Ascending aorta (tissue), 2 donors: ENCODE results near the gene TRIM28. TPM values are rescaled to one million over a fixed set of nuclear protein-coding genes. Genes with fewer than 3 reads are reported as not detected.

Experiments
- DNase-seq, 2 donors: peaks; one replicate each; pipeline ENCODE4 v3.0.0-alpha.2; 2019; ENCODE audit warnings: low spot score in 2 of 2
- H3K27ac ChIP-seq, 2 donors: fragments of 200-600 bp; sonication (generic); one replicate each; pipeline ENCODE4 v1.5.1; 2016 to 2017; ENCODE audit warnings: mild to moderate bottlenecking in 1 of 2
- H3K27me3 ChIP-seq: fragments of 200-600 bp; sonication (generic); one replicate; pipeline ENCODE4 v1.5.1; 2017
- H3K36me3 ChIP-seq, 2 donors: fragments of 200-600 bp; sonication (generic); one replicate each; pipeline ENCODE4 v1.5.1; 2016
- H3K4me1 ChIP-seq, 2 donors: fragments of 200-600 bp; sonication (generic); one replicate each; pipeline ENCODE4 v1.5.1; 2016 to 2017; ENCODE audit warnings: mild to moderate bottlenecking in 1 of 2
- H3K4me3 ChIP-seq, 2 donors: fragments of 200-600 bp; sonication (generic); one replicate each; pipeline ENCODE4 v1.5.1; 2016 to 2017; ENCODE audit warnings: mild to moderate bottlenecking in 1 of 2
- H3K9me3 ChIP-seq, 2 donors: fragments of 200-600 bp; sonication (generic); one replicate each; pipeline ENCODE4 v1.5.1; 2016
- intact Hi-C: fragments of 100-400 bp; cut with DNase I; formaldehyde crosslinking; loops from one replicate; pipeline ENCODE4 v1.15.1; 2023
- total RNA-seq: library from RNA; depleted of rRNA; stranded (reverse); fragments of >200 nt; gene quantifications from one replicate; pipeline ENCODE4 v1.1.0, GENCODE V29; 2016
- TF ChIP-seq, protein P1 (sequence below), 3 experiments: fragments of 200-600 bp in 2 of 3; fragments of 450-650 bp in 1 of 3; sonication (generic) in 2 of 3; IDR thresholded peaks; one replicate each; pipeline ENCODE4 v1.5.1; 2016 to 2019; ENCODE audit warnings: antibody characterized with exemption in 3 of 3, mild to moderate bottlenecking in 1 of 3, moderate library complexity in 1 of 3

TRIM28 gene
- total RNA-seq: 222 TPM

DNA sequence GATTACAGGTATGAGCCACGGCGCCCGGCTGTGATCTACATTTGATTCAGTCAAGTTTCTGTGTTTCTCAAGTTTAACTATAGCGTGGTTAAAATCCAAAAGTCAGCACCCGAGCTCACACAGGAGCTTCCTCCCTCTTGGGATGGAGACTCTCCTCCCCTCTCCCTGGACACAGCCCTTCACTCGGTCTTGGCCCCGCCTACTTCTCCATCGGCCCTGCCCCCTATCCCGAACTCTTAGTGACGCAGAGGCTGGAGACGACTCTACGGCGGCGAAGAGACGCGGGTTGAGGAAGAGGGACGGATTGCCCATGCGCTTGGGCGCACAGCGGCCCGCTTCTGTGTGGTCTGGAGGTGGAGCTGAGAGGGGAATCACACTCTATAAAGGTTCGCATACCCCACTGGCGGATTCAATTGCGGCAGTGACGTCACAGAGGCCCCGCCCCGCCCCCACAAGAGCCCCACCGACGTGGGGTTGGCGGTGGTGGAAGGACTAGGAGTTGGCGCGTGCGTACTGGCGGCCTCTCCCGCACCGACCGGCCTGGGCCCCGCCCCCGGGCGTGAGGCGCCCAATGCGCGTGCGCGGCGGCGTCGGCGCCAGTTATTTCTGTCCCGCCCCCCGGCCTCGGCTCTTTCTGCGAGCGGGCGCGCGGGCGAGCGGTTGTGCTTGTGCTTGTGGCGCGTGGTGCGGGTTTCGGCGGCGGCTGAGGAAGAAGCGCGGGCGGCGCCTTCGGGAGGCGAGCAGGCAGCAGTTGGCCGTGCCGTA lies at the start of gene TRIM28:
TSS of gene TRIM28 (plus strand) at position 239 of the 765 bp plus-strand sequence. CDS start 694 bp downstream, outside the sequence.
- TF ChIP-seq, protein P1, sequence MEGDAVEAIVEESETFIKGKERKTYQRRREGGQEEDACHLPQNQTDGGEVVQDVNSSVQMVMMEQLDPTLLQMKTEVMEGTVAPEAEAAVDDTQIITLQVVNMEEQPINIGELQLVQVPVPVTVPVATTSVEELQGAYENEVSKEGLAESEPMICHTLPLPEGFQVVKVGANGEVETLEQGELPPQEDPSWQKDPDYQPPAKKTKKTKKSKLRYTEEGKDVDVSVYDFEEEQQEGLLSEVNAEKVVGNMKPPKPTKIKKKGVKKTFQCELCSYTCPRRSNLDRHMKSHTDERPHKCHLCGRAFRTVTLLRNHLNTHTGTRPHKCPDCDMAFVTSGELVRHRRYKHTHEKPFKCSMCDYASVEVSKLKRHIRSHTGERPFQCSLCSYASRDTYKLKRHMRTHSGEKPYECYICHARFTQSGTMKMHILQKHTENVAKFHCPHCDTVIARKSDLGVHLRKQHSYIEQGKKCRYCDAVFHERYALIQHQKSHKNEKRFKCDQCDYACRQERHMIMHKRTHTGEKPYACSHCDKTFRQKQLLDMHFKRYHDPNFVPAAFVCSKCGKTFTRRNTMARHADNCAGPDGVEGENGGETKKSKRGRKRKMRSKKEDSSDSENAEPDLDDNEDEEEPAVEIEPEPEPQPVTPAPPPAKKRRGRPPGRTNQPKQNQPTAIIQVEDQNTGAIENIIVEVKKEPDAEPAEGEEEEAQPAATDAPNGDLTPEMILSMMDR (IDR thresholded peaks at IDR 0.05): peak in 1 of 3 experiments; percentile 6

DNA sequence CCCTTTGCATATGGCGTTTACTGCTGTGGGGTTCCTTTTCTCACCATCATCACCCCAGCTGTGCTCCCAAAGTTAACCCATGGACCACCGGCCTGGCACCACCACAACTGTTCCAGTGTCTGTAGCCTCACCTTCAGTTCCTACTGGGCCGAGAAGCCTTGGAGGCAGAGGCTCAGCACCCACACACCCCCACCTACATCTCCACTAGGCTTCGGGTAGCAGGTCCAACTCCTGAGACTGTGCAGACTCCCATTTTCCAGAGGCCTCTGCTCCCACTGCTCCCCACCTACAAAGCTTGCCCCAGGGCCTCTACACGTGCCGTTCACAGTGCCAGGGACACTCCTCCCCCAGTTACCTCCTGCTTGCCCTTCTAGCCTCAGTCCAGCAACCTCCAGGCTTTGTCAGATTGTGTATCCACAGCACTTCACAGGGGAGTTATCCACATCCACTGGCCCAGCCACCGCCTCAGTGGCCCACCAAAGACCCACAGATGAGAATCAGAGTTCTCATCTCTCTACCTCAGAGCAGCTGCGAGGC lies 46.2 kb upstream of the TRIM28 start:
- Histone ChIP-seq H3K36me3 (no peaks in the 10 kb centered on the region), H3K4me3 (peak overlapping the region in 1 of 2 donors; percentile 64), H3K9me3 (no peaks in the 10 kb centered on the region), H3K4me1 (peaks cover 11 to 18% of the 10 kb centered on the region in 2 donors), H3K27ac (peak overlapping the region in 1 of 2 donors; percentile 56), H3K27me3 (no peaks in the 10 kb centered on the region)
- DNase-seq: no peak
- TF ChIP-seq, protein P1 (IDR thresholded peaks at IDR 0.05): no peak
- intact Hi-C loops: loop anchor here (2.0 kb wide), 1 partner anchor 97 kb away; no protein-coding TSS in a partner anchor

More for the DNA sequence above, at the start of gene TRIM28:
- peak; percentile 95 to 99 for DNase-seq
- H3K27ac ChIP-seq: peak within 1 kb of the TSS; percentile 90 to 94
- peak within 1 kb of the TSS; percentile 75 to 82 for H3K4me3 ChIP-seq
- peaks cover 19 to 24% of the 10 kb centered on the region in 2 donors for H3K36me3 ChIP-seq
- peaks cover 15 to 25% of the 10 kb centered on the region in 2 donors for H3K4me1 ChIP-seq
- no peaks in the 10 kb centered on the region for H3K9me3 ChIP-seq
- intact Hi-C loops: loop anchor here (1.0 kb wide), 4 partner anchors 10 to 45 kb away; partner anchors contain the start of genes MZF1 and ZBTB45
- no peaks in the 10 kb centered on the region for H3K27me3 ChIP-seq

DNA sequence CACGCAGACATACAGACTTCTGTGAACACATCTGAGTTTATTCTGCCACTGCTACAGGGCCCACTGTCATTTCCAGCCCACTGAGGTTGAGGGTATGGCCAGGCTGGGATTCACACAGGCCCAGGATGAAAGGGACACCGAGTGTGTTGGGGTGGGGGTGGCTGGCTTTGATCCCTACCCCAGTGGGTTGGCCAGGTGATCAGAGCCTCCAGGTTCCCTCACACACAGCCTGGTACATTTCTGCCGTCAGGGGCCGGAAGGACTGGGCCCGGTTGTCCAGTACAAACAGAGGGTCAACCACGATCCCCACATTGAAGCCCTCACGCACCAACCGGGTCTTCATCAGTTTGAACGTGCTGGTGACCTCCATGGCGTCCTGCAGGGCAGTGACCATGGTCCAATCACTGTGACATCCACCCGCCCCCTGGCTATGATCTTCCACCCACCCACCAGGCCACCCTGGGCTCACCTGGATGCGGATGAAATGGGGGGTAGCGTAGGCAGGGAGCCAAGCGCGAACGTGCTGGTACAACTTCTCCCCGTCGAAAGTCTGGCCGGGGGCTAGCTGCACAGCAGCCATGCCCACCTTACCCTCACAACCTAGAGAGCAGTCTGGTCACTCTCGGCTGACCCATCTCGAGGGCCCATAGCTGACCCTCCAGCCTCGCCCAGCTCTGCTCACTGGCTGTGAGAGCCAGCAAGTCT lies 45.4 kb upstream of the TRIM28 start:
- H3K9me3 ChIP-seq: no peaks in the 10 kb centered on the region
- peak overlapping the region; percentile 56 to 76 for H3K27ac ChIP-seq
- no peak for DNase-seq
- H3K4me3 ChIP-seq: peak overlapping the region; percentile 60 to 64
- peaks cover 11 to 18% of the 10 kb centered on the region in 2 donors for H3K4me1 ChIP-seq
- intact Hi-C loops: loop anchor here (1.0 to 2.0 kb wide), 7 partner anchors 21 to 98 kb away; partner anchors contain the start of genes TRIM28, ZBTB45, ZNF324B and ZNF446
- TF ChIP-seq, protein P1 (IDR thresholded peaks at IDR 0.05): no peak
- H3K36me3 ChIP-seq: no peaks in the 10 kb centered on the region
- H3K27me3 ChIP-seq: no peaks in the 10 kb centered on the region

DNA sequence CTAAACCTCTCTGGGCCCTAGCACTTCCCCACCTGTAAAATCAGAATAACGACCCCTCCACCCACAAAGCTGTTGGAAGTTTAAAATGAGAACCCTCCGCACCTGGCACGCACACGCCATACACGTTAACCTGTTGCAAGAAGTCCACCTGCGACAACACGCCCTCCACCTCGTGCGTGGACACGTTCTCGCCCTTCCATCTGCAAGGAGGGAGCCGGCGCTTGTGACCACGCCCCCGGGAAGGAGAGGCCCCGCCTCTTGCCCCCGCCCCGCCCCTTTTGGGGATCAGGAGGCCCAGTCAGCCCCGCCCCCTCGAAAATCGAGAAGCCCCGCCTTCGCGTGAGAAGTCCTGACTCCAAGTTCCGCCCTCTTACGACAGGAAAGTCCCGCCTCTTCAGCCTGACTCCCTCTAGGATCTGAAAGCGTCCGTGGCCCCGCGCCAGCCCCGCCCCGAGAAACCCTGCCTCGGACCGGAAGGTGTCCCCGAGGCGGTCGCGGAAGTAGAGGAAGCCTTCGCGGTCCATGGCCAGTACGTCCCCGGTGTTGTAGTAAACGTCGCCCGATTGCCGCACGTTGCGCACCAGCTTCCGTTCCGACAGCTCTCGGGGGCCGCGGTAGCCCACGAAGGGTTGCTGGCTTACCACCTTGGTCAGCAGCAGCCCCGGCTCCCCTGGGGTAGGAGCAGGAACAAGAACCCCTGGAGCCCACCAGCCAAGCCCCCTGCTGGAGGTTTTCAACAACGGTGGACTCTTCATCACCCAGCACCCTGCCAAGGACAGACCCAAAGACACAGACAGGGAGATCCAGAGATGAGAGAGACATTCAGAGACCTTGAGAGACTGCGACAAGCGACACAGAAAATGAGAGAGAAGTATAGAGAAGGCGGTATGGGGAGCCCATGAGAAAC lies 44.6 kb upstream of the TRIM28 start:
- Histone ChIP-seq H3K27me3 (no peaks in the 10 kb centered on the region), H3K36me3 (no peaks in the 10 kb centered on the region), H3K4me1 (peaks cover 11 to 18% of the 10 kb centered on the region in 2 donors), H3K4me3 (peak overlapping the region; percentile 60 to 64), H3K27ac (peak overlapping the region; percentile 76 to 79), H3K9me3 (no peaks in the 10 kb centered on the region)
- DNase-seq: peak; percentile 96 to 100
- intact Hi-C loops: loop anchor here (1.0 to 2.0 kb wide), 7 partner anchors 20 to 98 kb away; partner anchors contain the start of genes TRIM28, ZBTB45, ZNF324B and ZNF446
- TF ChIP-seq, protein P1 (IDR thresholded peaks at IDR 0.05): peak in 2 of 3 experiments; percentile 10 to 42
